GM12872 (cell line): ENCODE results near the gene HELZ2.
A peak's percentile ranks its signal among the peaks of the same experiment; 100 is the strongest.

Experiments used
- TF ChIP-seq, protein P1 (sequence below): IDR thresholded peaks from 3 replicates; pipeline ENCODE4 v1.5.1; 2011; ENCODE audit warnings: low read depth, mild to moderate bottlenecking, low read length, moderate library complexity; ENCODE audit not compliant: insufficient read depth

HELZ2 gene

DNA sequence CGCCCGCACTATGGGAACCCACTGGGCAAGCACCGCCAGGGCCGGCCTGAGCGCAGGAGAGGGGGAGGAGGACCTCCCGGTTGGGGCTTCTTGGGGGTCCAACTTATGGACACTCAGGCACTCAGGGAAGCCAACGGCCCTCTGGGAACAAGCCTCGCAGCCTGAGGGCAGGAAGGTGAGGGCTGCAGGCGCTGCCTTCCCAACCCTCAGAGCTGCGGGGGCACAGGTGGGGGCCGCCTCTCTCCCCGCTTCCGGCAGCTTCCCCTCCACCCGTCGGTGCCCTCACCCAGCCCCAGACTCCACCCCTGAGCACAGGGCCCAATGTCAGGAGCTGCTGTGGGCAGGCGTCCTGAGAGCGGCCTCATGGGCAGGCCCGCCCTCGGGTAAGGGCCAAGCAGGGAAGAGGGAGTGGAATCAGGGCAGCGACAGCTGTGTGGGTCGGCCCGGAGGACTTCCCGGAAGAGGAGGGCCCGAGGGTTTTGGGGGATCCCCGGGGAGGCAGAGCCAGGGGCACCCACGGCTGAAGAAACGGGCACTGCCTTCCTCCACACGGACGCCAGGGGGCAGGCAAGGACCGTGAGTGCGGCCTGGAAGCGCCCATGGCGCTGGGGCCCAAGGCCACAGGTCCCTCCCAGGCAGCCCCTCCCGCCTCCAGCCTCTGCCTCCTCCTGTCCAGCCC lies 36.4 kb downstream of the HELZ2 start:
- TF ChIP-seq, protein P1, sequence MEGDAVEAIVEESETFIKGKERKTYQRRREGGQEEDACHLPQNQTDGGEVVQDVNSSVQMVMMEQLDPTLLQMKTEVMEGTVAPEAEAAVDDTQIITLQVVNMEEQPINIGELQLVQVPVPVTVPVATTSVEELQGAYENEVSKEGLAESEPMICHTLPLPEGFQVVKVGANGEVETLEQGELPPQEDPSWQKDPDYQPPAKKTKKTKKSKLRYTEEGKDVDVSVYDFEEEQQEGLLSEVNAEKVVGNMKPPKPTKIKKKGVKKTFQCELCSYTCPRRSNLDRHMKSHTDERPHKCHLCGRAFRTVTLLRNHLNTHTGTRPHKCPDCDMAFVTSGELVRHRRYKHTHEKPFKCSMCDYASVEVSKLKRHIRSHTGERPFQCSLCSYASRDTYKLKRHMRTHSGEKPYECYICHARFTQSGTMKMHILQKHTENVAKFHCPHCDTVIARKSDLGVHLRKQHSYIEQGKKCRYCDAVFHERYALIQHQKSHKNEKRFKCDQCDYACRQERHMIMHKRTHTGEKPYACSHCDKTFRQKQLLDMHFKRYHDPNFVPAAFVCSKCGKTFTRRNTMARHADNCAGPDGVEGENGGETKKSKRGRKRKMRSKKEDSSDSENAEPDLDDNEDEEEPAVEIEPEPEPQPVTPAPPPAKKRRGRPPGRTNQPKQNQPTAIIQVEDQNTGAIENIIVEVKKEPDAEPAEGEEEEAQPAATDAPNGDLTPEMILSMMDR, result peak; percentile 97

DNA sequence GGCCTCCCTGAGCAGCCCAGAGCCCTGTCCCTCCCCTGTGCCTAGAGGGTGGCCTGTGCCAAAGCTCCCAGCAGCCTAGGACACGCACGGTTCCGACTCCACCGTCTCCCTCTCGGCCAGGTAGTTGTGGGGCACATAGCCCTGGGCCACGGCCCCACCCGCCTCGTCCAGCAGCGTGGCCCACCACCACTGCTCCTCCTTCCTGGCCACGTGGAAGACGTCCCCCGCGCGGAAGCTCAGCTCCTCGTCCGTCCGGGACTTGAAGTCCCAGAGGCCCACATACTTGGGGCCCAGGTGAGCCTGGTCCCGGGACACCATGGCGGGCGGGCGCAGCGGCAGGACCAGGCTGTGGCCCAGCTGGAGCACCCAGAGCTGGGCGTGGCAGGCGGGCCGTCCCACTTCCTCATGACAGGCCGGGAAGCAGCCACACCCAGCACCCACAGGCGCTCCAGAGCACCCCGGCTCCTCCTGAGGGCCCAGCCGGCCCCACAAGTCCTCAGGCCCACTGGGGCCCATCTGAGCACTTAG lies 37.0 kb downstream of the HELZ2 start, which contains the start of gene PTK6:
Gene PTK6 (minus strand): TSS at position 380 of the 528 bp plus-strand sequence. CDS start 62 bp downstream, at position 318.
- TF ChIP-seq, protein P1, result no peak

DNA sequence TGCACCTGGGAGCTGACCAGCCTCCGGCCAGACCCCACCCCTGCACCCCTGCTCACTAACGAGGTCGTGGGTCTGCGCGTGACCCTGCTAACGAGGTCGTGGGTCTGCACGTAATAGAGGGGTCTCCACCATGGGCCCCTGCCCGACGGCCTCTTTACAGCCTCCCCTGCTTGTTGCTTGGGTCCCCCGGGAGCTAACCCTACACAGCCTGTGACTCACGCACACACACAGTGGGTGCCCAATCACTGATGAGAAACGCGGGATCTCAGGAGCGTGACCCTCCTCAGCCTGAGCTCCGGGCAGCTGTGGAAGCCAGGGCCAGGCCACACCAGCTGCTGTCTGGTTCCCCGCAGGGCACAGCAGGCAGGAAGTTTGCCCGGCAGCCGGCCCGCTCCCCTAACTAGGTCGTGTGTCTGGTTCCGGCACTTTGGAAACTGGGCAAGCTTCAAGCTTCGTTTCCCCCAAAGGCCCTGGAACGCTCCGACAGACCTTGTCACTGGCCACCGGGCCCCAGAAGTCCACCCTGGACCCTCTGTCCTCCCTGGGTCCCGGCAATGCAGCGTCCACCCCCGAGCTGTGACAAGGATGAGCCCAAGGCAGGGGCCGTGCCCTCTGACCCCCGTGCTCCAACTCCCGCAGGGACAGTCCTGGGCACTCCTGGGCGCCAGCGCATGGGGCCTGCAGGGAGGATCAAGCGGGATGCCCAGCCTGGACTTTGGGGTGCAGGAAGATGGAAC lies 37.6 kb downstream of the HELZ2 start:
- TF ChIP-seq, protein P1, result no peak

DNA sequence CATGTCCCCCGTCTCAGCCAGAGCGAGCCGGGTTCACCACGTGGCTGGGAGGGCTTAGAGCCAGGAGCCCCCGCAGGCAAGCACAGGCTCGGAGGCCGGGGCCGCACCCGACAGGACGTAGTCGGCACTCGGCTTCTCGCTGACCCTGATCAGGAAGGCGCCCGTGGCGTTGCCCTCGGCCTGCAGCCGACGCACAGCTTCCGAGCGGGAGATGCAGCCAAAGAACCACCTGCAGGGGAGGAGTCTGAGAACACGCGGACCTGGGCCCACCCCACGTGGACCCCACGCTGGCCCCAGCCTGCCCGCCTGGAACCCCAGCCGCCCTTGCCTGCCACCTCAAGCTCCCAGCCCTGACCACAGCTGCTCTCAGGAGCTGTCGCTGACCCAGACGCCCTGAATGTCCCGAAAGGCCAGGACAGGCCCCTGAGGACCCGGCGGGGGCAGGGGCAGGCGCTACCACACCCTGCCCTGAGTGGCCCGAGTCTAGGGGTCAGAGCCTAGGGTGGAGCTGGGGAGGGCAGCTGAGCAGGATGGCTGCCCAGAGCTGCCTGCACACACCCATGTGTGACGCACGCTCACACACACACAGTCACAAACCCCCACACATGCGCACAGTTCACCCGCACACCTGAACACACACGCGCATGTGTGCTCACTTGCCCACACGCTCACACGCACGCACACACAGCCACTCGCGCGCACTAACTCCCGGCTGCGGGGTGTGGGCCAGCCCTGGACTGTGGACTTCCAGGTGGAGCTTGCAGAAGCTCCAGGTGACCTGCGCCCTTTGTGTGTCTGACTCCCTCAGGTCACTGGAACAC lies 39.0 kb downstream of the HELZ2 start:
- TF ChIP-seq, protein P1, result no peak

DNA sequence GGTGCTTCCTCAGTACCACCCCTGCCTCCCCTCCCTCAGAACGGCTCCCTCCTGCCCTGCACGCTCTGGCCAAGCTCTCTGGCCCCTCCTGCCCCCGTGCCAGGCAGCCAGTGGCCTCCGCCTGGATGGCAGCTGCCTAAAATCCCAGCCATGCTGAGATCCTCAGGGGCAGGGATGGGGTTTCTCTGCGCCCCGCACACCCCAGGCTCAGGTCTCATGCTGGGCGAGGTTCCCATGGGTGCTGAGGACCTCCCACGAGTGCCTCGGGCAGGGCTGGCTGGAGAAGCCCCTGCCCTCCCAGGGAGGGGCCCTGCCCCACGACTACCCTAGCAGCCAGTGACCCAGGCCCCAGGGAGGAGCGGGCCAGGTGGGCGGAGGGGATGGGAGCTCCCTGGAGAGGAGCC lies 39.6 kb downstream of the HELZ2 start:
- TF ChIP-seq, protein P1, result no peak

DNA sequence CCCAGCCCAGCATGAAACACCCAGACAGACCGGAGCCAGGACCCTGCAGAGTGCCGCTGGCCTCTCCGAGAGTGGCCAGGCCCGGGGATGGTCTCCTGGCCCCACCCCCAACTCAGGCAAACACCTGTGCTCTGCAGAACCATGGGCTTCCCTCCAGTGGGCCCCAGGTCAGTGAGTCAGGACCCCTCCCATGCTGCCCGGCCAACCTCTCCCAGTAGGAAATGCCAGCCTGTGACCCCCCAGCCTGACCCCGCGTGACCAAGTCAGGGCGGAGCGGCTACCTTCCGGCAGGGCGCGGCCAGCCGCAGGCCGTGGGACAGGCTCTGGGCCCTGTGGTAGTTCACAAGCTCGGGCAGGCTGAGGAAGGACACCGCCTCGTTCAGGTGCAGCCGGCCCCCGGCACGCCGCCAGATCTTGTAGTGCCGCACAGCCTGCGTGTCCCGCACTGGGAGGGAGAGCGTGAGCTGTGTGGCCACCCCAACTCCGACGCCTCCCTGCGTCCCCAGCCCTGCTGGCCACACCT lies 40.1 kb downstream of the HELZ2 start:
- TF ChIP-seq, protein P1, result no peak

DNA sequence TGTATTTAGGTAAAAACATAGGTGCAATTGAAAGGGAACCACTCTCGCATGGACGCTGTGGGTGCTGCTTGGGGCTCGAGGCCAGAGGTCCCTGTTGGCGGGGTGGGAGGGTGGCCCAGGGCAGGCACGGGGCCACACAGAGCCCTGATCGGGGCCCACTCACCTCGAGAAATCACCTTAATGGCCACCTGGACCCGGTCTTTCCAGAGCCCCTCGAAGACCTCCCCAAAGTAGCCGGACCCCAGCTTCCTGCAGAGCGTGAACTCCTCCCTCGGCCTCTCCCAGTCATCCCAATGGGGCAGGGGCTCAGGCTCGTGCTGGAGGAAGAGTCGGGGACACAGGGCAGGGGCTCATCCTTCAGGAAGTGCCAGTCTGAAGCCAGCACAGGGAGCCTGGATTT lies 40.7 kb downstream of the HELZ2 start:
- TF ChIP-seq, protein P1, result no peak
